Measurements from ENCODE around the gene PARPBP.

GRCh38 chr12:102080842-102081241 lies 39.1 kb upstream of the PARPBP start:
- TF ChIP-seq CTCF (IDR thresholded peaks at IDR 0.05; ENCODE audit: poor library complexity, severe bottlenecking) (no peak), EP300 (conservative IDR thresholded peaks at IDR 0.05; ENCODE audit: poor library complexity, severe bottlenecking) (no peak), RAD21 (conservative IDR thresholded peaks at IDR 0.05) (no peak)
